GM06990 (cell line): Measurements from ENCODE around the gene CTNNA2.

Experiments
- DNase-seq: peaks from one replicate; pipeline ENCODE4 v3.0.0-alpha.2; 2011; ENCODE audit not compliant: insufficient read length; ENCODE audit errors: extremely low read depth
- H3K27me3 ChIP-seq: replicated peaks from 2 replicates; pipeline ENCODE4 v1.6.0; 2011; ENCODE audit warnings: low read length; ENCODE audit not compliant: control insufficient read depth, insufficient read depth
- H3K36me3 ChIP-seq: 2 replicates; pipeline ENCODE4 v1.5.1; 2011; ENCODE audit warnings: low read length; ENCODE audit not compliant: control insufficient read depth, insufficient read depth
- H3K4me3 ChIP-seq: replicated peaks from 2 replicates; pipeline ENCODE4 v1.5.1; 2011; ENCODE audit warnings: low read depth, mild to moderate bottlenecking, control low read depth, low read length
- CTCF ChIP-seq: IDR thresholded peaks from 2 replicates; pipeline ENCODE4 v1.5.1; 2011; ENCODE audit warnings: low read length, control low read depth, mild to moderate bottlenecking, inconsistent platforms; ENCODE audit not compliant: insufficient read depth, poor library complexity, severe bottlenecking

CTNNA2 gene

DNA sequence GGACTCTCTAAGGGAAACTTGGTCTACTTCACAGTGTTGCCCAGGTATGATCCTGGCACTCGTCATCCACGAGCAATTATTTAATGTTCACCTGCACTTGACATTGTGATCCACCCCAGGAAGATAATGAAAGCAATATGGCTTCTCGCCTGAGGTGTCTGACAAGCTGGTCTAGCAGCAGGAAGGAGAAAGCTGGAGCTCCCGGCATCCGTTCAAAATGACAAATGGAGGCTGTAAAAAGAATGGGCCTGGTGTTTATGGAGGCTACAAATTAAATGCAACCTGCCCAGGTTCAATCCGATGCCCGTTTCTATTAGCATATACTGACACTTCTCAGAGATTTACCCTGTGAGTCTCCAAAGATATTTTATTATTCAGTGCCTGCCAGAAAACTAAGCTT is 317.6 kb downstream of the CTNNA2 start:
- DNase-seq: no peak
- H3K36me3 ChIP-seq: no peaks in the 10 kb centered on the region
- no peaks in the 10 kb centered on the region for H3K27me3 ChIP-seq
- H3K4me3 ChIP-seq: no peak overlapping the region
- TF ChIP-seq CTCF: no peak

- no peaks in the 10 kb centered on the region for H3K27me3 ChIP-seq
- no peaks in the 10 kb centered on the region for H3K36me3 ChIP-seq
- no peak for DNase-seq
- no peak overlapping the region for H3K4me3 ChIP-seq
- no peak for TF ChIP-seq CTCF
Observed at GRCh38 chr2:79831961-79832360, 319.1 kb downstream of the CTNNA2 start.

DNA sequence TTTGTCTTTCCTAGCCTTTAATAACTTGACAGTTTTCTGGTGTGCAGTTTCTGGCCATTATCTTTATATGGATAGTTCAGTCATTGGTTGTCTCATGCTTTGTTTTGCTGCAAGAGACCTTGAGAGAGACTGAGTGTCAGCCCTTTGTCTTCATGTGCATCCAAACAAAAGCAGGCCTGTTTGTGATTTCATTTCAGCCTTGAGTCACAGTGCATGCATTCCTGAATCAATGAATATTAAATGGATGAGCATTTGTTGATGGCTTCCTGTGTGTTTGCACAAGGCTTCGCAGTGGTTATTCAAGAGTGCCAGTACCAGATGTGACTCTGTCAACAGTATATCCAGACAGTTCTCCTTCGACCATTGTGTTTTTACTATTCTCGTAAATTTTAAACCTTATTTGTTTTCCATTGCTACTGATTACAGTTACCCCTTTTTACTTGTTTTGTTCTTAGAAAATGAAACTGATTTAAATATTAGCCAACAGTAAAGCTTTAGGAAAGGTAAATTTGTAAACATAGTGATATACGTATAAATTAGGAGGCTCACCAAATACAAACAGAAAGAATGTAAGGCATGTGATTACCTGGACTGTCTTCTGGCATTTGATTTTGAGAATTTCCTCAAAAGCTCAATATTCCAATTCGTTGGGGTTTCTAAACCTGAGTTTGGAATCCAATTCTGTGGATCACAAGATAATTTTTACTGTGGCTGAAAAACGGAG is 319.8 kb downstream of the CTNNA2 start:
- Histone ChIP-seq H3K4me3 (no peak overlapping the region), H3K36me3 (no peaks in the 10 kb centered on the region), H3K27me3 (no peaks in the 10 kb centered on the region)
- no peak for DNase-seq
- no peak for TF ChIP-seq CTCF

- no peak overlapping the region for H3K4me3 ChIP-seq
- TF ChIP-seq CTCF: no peak
- no peak for DNase-seq
Observed at GRCh38 chr2:79833235-79833878, 320.5 kb downstream of the CTNNA2 start.

DNA sequence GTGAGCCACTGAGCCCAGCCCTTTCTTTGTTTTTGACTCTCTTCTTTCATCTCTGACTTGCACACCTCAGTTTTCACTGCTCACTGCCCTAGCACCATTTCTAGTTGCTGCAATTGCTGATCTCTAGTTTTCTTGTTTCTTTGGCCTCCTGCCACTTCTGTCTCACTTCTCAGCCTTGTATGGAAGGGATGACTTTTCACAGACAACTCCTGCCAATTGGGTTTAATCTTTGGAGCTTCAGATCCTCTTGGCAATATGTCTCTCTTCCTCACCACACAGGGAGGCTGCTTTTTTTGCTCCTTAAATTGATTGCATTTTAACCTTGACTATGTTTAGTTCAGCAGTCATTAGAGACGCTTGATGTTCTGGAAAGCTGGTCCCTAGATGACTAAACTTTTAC is 323.1 kb downstream of the CTNNA2 start:
- no peaks in the 10 kb centered on the region for H3K27me3 ChIP-seq
- TF ChIP-seq CTCF: no peak
- no peak overlapping the region for H3K4me3 ChIP-seq
- DNase-seq: no peak
- H3K36me3 ChIP-seq: no peaks in the 10 kb centered on the region

More at GRCh38 chr2:79833235-79833878, 320.5 kb downstream of the CTNNA2 start:
- Histone ChIP-seq H3K27me3 (no peaks in the 10 kb centered on the region), H3K36me3 (no peaks in the 10 kb centered on the region)
